DMS53 treated with DMSO at 0.1 percent for 48 hours (cell line): ENCODE data around the gene TMEM92.
"Not testable (repeated sequence)": the region's sequence is repeated elsewhere in the genome, so short reads cannot be mapped to it uniquely, and the experiment has no call there.

Experiments
- DNase-seq: peaks from one replicate; lab custom pipeline; 2025; ENCODE audit not compliant: unreplicated experiment; lab: John Stamatoyannopoulos, UW

The TMEM92 gene

DNA sequence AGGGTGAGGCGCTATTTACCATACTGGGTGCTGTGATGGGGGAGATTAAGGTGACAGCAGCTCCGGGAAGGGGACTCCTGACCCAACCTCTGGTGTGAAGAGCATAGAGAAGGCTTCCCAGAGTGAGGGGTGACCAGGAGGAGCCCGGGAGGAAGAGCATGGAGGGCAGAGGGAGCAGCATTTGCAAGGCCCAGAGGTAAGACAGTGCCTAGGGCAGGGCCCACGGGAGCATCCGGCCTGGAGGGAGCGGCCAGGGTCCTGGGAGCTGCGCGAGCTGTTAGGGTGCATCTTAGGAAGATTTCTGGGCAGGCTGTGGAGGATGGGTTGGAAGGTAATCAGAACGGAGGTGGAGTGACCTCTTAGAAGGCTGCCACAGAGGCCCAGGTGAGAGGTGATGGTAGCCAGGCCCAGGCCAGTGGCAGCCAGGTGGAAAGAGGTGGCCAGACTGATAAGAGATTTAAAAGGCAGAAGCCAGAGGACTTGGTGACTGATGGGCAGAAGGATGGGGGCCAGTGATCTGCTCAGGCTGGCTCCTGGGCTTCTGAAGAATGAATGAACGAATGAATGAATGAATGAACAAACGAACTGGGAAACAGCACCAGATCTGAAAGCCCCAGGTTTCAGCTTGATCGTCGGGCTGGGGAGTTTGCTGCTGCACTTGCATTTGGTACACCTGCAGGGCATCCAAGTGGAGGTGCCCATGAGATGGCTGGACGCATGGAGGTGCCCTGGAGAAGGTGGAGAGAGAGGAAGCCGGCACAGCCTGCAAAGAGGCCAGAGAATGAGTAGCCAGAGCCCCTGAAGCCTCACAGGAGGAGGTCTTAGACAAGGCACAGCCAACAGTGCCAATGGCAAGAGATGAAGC, 13.0 kb upstream of the TMEM92 start:
- DNase-seq, result no peak

DNA sequence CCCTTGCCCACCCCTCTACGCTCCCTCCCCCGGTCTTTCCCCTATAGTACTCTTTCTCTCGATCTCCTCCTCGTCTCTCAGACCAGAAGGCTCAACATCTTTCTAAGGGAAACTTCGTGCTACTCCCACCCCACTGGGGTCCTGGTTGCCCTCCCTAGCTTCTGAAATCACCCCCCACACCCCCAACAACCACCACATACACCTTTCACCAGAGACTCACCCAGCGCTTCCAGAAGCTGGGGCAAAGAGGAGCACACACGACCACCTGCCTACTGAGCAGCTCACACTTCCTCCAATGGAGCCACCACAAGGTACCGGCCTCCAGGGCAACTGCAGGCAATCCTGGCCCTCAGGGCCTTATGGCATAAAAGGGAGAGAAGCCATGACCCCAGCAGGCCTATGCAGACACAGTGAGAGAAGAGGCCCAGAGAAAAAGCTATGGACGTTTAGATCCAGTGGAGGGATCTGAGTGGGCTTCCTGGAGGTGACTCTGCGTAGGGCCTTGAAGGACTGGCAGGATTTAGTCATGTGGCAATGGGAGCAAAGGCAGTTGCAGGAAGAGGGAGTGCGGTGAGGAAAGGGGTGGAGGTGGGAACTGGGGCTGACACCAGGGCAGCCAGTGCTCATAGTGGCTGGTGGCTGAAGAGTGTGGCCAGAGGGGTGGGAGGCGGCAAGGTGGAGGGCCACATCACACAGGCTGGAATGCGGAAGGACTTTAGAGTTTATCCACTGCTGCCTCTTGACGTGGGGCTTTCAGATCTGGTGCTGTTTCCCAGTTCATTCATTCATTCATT, 12.1 kb upstream of the TMEM92 start:
- no peak for DNase-seq

DNA sequence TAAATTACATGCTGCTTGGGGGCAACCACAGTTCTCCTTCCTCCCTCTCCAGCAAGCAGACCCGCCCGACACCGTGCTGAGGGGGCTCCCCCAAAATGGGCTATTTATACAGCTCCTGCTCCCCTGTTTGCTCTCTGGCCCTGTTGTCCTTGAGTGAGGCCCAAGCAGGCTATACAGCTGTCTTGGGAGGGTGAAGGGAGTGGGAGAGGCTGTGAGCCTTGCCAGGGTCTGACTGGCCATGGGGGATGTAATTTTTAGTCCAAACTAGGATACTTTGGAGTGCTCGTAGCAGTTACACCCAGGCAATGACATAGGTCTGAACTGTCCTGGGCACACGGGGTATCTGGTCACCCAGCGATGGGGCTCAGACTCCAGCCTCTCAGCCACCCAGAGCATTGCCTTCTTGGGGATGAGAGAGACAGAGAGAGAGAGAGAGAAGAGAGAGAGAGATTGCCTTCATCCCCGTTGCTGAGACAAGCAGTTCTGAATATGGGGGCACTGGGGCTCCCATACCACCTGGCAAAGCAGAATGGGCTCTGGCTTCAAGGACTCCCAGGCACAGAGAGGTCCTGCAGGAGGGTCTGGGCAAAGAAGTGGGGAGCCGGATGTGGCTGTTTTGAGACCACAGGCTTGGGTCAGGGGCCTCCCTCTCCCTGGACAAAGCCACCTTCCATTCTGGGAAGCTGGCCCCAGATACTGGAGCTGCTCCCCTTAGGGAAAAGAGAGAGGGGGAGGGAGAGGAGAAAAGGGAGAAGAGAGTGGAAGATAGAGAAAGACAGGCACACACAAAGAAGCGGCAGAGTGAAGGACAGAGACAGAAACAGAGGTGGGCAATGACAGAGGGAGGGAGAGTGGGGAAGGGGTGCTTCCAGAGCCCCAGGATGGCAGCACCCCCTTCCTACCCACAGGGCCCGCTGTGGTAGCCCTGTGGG, 10.7 kb upstream of the TMEM92 start:
- no peak for DNase-seq

DNA sequence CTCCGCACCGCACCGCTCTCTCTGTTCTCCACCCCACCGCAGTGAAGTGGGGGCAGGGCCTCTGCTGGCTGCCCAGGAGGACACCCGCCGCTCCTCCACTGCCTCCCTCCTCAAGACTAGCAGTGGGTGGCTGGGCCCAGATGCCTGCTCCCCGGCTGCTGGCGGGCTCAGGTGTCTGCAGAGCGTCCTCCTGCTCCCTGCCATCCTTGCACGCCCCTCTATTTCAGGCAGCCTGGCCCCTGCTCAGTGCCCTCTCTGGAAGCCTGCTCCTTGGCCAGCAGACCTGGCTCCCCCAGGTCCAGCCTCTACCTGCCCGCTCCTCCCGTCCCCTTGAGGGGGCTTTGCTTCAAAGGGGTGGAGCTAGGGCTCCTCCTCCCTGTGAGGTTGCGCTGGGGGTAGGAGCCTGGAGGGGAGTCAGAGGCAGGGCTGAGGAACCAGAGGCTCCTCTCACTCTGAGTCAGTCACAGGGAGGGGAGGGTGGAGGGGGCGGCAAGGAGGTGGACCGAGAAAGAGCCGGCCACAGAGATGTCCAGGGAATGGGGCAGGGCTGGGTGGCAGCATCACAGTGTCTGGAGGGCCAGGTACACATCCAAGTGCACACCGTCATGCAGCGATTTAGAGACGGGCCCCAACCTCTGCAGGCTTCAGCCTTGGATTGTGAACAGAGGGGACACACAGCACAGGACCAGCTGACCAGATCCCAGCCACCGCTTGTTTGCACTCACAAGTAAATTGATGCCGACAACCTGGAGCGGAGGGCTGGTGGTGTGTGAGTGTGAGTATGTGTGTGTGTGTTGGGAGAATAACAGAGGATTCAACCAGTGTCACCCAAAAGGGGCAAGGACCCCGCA, 9.8 kb upstream of the TMEM92 start:
- DNase-seq, result no peak

DNA sequence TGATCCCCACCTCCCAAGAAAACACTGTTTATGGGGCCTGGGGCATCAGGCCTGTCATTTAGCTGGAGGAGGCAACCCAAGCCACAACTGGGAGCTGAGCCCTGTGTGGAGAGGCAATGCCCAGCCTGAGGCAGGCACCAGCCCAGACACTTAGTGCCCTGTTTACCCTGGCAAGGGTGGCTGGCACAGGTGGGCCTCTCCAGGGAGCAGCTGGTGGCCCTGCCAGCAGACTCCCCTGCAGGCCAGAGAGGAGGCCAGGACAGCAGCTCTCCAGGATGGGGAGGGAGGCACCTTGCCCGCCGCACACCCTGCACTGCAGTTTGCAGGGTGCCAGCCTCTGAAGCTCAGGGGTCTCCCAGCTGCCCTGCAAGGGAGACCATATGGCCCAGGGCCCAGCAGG, 9.1 kb upstream of the TMEM92 start:
- no peak for DNase-seq

DNA sequence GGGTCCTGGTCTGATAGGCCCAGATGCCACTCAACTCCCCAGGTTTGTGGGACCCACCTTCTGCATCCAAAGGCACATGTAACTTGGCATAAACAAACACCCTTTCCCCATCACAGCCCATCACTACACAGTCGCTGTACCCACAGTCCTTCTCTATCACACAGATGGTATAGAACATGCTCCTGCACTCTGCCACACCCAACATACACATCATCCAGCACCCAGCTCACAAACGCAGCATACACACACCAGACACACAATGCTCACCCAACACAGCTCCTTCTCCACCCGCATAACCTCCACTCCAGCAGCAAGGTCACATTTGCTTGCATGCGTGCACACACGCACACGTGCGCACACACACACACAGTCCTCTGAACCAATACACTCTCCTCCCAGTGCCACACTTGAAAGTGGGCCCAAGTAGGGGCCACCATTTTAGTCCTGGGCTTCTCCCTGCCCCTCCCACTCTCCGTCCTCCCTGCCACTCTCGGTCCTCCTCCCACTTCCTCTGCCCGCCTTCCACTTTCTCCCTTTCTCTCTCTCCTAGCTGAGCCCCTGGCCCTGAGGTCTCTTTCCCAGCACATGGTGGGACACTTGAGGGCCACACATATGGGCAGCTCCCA, 8.5 kb upstream of the TMEM92 start:
- DNase-seq, result no peak

DNA sequence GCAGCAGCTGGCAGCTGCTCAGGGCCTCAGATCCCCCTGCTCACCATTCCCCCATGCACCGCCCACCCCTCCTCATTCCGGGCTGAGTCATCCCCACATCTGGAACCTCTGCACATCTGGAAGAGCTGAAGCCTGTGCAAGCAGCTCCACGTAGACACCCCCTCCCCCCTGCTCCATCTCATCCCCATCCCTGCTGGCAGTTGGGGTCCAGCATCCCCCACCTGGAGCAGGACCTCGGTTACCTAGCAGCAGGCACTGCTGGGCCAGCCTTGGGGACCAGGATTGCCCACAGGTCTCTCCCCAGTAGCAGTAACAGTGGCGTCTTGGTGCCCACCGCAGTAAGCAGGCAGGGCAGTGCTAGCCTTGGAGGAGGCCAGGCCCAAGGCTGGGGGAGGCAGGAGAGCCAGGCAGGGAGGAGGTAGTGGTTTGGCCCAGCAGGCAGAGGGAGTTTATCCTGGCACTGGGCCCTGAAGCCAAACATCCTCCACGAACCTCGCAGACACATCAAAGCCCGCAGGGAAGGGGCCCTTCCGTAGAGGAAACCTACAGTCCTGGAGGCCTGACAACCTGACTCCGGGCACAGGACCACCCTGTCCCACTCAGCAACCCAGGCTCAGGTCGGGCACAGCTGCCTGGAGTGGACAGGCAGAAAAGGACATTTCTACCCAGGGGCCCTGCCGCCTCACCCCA, 7.7 kb upstream of the TMEM92 start:
- DNase-seq, result peak; percentile 41

DNA sequence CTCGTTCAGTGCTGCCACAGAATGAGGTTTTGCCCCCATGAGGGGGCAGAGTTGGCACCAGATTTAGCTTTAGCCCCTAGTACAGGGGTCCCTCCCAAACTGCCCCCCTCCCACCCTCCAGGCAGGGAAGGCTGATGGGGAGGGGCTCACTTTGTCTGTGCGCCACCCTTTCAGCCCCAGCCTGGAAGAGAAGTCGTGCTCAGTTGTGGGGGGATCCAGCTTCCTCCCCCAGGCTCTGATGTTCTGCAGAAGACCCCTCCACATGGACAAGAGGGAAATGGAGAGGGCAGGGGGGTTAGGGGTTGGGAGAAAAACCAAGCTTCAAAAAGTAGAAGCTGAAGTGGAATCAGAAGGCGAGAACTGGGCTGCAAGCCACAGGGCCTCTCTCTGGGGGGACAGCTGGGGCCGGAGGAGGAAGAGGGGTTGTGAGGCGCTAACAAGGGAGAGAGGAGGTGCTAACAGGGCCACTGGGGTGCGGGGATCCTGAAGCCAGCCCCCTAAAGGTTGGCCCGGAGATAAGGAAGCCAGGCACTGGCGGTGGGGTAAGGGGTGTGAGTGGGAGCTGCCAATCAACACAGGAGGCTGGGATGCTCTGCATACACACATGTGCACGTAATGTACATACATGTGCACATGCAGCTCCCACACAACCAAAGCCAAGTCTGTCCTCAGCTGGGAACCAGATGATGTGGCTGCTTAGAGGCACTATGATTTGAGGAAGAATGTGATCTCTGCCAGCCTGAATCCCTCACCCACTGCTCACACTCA, 7.0 kb upstream of the TMEM92 start:
- DNase-seq, result no peak

DNA sequence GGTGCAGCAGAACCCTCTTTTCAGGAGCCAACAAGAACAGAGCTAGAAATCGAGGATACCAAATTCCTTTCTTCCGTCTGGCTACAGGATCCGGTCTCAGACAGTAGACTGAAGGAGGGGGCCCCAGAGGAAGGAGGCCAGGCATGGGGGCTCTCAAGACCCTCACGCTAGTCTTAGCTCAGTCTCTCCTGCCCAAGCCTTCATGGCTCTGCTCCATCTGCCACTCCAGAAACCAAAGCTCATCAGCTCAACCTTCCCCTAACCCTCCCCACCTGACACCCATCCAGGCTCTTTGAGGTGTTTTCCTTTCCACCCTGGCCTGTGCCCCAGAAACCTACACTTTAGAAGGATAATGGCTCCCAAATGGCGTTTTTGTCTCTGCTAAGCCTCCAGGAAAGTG, 6.2 kb upstream of the TMEM92 start:
- no peak for DNase-seq

DNA sequence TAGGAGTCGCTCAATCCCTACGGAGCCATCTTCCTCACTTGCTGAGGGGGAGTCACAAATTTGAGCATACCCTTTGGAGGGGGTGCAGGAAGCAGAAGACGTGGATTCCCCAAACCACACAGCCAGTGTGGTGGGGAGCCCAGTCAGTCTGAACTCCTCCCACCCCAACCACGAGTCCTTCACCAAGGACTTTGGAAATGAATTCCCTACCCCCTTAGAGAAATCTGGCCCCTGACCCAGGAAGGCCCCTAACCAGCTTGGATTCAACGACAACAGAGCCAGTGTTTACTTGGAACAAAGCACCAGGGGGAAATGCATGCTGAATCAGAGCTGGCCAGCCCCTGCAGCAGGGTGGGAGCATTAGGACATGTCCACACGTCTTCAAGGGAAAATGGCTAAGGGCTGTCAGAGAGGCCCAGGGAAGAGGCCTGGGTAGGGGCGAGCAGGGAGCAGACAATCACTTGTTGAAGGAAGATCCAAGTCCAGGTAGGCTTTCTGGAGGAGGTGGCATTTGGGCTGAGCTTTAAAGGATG, 5.5 kb upstream of the TMEM92 start:
- no peak for DNase-seq

DNA sequence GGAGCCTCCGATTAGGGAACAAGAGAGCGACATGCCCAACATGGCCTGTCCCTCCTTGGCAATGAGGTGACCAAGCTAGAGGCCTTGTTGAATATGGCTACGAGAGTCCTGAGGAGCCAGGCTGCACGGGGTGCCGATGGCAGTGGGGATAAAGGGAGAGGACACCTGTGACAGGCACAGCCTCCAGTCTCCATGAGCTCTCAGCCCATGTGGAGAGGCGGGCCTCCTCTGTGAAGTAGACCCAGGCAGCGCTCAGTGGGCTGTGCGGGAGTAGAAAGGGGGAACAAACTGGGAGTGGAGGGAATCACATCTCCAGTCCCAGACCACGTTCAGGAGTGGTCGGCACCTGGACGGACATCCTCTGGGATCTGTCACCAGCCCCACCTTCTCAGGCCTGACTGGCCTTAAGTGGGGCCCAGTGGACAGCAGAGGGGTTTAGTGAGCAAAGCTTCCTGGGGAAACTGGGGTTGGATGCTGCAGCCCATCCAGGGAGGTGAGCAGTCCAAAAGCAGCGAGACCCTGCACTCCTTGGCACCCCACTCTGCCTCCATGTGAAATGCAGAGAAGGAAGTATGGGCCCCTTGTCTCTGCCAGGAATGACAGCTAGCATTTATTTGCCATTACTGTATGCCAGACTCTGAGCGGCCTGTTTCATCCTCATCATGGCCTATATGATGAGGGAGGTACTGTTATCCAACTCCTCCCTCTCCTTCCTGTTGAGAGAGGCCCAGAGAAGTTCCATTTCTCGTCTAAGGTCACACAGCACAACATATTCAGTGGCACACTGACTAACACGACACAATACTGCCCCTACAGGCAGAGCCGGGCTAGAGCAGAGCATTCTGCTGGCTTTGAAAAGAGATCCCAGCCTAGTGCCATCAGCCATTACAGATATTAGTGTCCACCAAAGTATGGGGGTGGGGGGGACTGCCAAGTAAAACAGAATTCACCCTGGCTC, 4.5 kb upstream of the TMEM92 start:
- DNase-seq, result peak; percentile 36

DNA sequence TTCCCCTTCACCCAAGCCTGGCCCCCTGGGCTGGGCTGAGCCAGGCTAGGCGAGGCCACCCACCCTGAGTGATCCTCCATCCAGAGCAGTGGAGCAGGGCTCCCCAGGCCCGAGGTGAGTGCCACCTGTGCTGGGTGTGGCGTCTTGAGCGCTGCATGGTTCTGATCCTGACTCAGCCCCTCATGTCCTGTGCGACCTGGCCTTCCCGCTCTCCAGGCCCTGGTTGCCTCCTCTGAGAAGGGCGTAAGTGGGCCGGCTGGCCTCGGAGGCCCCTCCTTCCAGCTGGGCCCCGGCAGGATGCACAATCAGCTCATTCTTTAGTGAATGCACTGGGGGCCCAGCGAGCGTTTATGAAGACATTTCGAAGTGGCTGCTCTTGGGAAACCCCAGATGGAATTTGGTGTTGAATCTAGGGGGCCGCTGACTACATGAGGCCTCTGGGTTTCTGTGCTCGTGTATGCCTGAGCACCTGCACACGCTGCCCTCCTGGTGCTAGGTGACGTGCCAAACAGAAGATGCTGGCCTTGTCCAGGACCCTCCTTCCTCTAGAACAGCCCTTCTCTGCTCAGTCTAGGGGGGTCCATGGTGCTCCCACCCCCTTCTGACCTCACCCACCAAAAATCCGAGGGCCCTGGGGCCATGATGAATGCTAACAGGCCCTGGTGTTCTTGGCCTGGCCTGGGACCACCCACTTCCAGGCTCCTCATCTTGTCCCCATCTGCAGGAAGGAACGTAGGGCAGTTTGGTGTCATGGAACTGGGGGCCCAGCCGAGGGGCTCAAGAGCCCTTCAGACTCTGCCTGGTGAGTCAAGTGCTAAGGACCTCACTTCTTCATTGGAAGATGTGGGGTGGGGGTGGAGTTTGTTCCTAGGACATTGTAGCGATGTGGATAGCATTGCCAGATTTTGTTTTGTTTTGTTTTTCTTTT, 3.6 kb upstream of the TMEM92 start:
- no peak for DNase-seq

DNA sequence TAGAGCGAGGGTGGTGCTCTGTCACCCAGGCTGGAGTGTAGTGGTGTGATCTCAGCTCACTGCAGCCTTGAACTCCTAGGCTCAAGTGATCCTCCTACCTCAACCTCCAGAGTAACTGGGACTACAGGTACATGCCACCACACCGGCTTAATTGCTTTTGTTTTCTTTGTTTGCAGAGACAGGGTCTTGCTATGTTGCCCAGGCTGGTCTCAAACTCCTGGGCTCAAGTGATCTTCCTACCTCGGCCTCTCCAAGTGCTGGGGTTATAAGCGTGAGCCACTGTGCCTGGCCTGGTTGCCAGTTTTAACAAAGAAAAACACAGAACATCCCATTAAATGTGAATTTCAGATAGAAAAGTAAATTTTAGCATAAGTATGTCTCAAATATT, 2.9 kb upstream of the TMEM92 start:
- DNase-seq, result not testable (repeated sequence)

DNA sequence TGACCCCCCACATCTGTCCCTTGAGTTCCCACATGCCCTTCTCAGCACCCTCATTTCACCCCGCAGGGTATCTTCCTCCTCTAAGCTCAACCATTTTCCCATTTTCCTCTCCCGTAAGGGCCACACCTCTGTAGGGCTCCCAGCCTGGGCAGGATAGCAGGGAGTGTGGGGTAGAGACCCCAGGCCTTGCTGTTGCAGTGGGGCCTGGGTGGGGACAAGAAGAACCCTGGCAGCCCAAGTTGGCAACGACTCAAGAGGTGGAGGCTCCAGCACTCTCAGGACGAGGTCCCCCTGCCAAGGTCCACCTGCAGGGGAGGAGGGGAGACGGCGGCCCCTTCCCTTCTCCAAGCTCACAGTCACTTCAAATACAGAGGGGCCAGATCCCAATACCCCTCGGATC, 2.0 kb upstream of the TMEM92 start:
- DNase-seq, result no peak

DNA sequence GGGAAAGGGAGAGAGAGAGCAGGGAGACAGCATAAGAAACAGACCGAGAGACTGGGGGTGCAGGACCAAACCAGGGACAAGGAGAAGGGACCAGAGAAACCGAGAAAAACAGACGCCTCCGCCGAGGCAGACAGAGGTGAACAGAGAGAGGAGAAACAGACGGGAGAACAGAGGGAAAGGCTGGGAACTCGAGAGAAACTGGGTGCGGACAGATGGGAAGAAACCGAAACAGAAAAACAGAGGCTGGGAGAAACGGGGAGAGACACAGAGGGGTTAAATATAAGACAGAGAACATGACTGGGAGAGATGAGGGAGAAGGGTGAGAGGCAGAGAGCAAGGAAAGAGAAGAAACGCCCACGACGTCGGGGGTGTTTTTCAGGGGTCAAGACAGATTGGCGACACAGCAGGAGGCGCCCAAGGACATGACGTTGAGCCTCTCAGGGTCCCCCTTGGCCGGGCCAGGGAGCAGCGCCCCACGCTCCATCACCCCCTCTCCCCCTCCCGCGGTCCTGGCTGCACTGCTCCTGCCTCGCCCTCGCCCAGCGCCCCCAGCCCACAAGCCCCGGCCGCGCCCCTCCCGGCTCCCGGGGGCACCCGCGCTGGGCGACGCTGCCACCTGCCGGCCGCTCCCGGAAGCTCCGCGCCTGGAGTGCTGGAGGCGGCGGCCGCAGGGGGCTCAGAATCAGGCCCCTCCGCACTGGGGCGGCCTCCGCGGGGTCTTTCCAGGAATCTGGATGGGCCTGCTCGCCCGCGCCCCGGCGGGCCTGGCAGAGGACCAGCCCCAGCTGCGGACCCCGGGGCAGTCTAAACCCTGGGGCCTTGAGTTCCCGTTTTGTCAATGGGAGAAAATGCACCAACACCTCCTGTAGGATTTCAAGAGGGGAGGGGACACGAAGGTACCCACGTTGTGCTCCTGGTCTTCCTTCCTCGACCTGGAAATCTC, 1.3 kb upstream of the TMEM92 start:
- peak; percentile 23 for DNase-seq
